GM18858 (cell line): ENCODE data around the gene TMEM89.

Source experiments
- ATAC-seq: cut with Tn5 transposase; IDR thresholded peaks from one replicate; pipeline ENCODE4 v1.9.1; 2021; ENCODE audit not compliant: unreplicated experiment

Gene TMEM89

DNA sequence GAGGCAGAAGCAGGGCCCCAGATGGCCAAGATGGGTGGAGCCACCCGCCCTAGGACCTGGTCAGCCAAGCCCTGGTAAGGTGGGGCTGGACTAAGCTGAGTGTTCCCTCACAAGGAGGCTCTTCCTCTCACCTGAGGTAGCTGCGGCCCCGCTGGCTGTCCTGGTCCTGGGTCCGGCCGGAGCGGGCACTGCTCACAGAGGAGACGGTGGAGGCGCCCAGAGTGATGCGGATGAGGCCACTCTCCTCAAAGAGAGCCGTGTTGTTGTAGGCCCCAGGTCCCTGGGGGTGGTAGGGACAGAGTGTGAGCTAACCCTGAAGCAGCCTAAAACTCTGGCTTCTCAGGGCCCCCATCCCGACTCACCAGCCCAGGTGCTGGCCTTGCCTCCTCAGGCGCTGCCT lies 21.0 kb upstream of the TMEM89 start:
- no peak for ATAC-seq

DNA sequence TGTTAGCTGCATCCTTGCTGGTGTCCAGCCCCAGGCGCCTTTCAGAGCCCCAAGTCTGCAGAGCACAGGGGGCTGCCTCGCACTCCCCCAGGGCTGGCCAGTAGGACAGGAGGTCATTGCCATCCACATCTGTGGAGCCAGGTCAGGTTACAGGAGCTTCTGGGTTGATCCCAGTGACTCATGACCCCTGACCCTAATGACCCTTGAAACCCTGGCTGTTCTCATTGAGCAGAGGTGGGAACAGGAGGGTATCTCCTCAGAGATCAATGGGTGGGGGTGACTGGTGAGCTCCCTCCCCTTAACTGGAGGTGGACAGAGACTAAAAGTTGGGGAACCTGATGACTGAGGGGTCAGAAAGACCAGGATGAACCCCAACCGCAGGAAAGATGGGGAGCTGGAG lies 19.8 kb upstream of the TMEM89 start:
- no peak for ATAC-seq

- ATAC-seq, result no peak
Measured at GRCh38 chr3:48639944-48640606, 18.5 kb upstream of the TMEM89 start.

DNA sequence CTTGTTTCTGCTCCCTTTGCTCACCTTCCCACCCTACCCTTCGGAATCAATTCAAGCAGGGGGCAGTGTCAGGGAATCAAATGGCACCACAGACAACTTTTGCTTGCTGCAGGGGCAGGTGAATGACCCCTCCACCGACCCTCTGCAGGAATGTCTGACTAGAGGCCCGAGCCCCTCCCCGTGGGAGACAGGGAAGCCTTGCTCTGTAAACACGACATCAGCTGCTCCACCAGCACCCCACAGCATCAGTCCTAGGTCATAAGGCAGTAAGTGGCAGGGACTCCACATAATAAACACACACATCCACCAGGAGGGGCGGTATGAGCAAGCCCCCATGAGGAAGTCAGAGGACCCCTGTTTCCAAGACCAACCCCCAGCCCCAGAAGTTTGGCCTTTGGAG lies 15.7 kb upstream of the TMEM89 start:
- no peak for ATAC-seq

GRCh38 chr3:48636149-48636655 lies 14.6 kb upstream of the TMEM89 start:
- ATAC-seq, result no peak

DNA sequence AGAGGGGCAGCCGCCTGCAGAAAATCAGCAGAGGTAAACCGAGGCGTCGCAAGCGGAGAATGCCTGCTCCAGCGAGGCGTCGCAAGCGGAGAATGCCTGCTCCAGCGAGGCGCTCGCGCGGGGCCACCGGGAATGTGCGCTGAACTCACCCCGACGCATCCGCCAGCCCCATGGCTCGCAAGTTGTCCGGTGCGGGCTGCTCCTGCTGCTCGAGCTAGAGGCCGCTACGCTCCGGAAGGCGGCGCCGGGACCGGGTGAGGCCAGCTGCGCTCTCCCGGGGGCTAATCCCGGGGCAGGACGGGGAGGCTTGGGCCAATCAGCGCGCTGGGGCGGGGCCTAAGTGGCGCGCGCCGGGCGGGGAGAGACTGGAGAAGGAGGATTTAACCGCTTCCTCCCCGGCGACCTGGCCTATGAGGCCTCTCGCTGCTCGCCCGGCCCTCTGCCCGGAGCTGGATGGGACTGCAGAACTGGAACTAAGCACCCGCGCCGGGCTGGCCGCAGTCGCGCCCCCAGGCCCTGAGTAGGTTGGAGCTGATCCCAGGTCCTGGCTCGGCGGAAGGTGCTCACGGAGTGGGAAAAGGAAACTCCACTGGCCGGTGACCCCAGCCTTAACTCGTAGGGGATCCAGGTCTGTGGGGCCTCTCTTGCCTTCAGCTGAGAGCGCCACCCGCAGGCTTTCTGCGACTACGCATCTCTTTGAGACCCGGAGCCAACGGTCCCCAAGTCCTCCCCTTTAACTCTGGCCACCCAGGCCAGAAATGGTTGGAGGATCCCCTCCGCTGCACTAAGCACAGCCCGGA lies 13.9 kb upstream of the TMEM89 start, which contains the start of gene SLC26A6:
SLC26A6 (minus strand) TSS at position 240 of the 800 bp plus-strand sequence; CDS start at position 172, 68 bp downstream.
- peak; percentile 77 for ATAC-seq

GRCh38 chr3:48634661-48635221 lies 13.2 kb upstream of the TMEM89 start:
- ATAC-seq, result no peak

DNA sequence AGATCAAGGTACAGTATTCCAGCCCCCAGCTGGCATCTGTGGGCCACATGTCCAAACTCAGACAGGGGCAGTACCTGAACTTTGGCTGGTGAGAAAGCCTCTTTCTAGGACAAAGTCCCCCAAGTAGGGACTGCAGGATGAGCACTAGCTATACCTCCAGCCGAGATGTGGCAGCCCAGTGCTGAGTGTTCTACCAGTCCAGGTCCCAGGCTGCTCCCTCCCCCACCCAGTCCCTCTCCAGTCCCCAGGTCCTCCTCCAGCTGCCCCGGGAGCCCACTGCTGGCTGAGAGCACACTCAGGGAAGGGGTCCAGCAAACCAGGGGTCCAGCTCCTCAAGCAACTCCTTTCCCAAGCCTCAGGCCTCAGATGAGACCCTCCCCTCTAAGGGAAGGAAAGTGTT lies 12.2 kb upstream of the TMEM89 start:
- no peak for ATAC-seq

- ATAC-seq, result no peak
Measured at GRCh38 chr3:48633256-48633655, 11.7 kb upstream of the TMEM89 start.

DNA sequence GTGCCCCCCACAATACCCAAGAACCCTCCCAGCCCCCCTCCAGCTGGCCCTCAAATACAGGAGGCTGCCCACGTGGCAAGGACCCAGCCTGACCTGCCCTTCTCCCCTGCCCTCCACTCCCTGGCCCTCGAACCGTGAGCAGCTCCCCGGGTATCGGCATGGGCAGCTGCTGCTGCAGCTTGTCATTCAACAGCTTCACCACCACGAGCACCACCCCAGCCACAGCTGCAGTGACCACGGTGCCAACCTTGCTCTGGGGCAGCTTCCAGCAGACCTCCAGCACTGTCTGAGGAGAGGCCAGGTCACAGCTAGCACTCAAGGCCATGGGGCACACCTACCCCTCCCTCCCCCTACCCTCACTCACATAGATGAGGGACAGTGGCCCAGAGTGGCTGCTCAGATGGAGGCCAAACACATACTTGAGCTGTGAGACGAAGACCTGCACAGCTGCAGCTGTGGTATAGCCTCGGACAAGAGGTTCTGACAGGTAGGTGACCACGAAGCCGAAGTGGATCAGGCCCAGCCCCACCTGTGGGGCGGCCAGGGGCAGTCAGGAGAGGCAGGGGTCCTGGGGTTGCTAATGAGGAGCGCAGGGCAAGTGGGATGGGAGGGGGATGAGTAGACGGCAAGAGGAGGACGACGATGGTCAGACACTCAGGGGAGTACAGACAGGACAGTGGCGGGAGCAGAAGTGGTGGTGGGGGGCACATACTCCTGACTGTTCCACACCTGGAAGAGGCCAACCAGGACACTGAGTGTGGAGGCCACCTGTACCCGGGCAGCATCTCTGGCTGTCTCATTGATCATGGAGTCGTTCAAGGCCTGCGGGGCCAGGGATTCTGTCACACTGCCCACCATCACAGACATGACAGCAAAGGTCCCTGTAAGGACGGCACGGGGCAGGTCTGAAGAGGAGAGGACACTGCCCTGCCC lies 10.2 kb upstream of the TMEM89 start:
- ATAC-seq, result no peak

GRCh38 chr3:48630833-48631232 lies 9.3 kb upstream of the TMEM89 start:
- ATAC-seq, result no peak

GRCh38 chr3:48630407-48630806 lies 8.8 kb upstream of the TMEM89 start:
- no peak for ATAC-seq

DNA sequence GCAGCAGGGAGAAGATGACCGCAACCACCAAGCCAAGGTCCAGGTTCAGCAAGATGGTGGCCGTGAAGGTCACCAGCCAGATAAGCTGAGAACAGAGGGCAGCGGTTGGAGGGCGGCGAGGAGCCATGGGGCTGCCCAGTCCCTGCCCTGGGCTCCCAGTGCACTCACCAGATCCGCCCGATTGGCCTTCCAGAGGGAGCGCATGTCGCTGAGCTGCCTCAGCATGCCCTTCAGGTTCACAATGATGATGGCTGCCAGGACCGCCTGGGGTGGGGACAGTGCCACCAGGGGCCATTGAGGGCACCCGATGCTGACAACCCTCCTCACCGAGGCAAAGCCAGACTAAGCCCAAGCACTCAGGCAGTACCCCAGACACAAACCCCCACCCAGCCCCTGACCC lies 8.3 kb upstream of the TMEM89 start:
- ATAC-seq, result no peak

DNA sequence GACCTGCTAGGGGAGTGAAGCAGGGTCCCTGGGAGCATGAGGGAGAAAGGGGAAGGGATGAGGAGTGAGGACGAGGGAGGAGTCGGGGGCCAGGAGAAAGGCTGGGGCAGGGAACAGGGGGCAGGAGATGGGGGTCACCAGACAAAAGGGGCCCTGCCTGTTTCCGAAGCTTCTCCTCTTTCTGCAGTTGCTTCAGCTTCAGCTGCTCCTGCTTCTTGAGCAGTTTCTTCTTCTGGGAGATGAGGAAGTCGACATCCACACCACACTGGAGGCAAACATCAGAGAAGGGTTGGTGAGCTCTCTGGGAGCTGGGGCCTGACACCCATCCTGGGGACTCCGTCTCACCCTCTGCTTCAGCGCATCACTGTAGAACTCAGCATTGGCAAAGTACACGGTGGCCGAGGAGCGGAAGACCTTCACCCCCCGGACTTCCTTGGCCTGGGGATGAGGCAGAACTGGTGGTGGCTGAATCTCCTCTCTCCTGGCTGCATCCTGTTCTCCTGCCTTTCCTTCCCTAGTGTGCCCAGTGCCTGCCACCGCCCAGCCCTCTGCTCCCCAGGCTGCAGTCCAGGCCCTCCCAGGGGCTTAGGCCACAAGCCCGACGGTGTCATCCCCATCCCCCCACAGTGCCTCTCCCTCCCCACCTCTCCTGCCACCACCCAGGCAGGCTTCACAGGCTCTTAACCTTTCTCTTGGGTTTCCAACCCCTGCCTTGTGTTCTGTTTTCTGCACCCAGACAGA lies 6.9 kb upstream of the TMEM89 start:
- no peak for ATAC-seq

DNA sequence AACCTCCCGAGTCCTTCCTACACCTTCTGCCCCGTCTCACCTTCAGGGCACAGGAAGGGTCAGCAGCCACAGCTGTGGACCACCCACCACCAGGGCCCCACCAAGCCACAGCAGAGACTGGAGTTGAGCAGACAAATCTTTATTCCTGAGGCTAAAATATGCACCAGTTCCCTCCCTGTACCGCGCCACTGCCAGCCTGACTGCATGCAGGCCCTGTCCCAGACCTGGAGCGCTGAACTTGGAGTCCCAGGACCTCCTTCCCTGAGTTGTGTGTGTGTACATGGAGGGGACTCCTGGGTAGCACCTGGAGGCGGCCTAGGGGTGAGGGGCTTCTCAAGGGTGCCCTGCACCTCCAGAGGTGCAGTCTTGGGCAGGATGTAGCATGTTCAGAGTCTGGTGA lies 4.0 kb upstream of the TMEM89 start:
- no peak for ATAC-seq

DNA sequence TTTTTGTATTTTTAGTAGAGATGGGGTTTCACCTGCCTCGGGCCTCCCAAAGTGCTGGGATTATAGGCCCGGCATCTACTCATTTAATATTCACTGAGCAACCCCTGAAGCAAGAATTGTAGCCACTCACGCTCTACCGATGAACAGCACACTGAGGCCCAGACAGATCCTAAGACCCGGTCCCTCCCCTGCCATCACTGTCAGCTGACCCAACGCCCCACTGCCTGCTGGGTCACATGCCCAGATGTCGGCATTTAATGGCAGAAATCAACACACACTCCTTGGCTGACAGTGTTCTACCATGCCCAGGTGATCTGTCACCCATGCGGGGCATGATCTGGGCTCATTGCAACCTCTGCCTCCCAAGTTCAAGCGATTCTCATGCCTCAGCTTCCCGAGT lies 3.2 kb upstream of the TMEM89 start:
- no peak for ATAC-seq

GRCh38 chr3:48623851-48624547 lies 2.4 kb upstream of the TMEM89 start:
- no peak for ATAC-seq

DNA sequence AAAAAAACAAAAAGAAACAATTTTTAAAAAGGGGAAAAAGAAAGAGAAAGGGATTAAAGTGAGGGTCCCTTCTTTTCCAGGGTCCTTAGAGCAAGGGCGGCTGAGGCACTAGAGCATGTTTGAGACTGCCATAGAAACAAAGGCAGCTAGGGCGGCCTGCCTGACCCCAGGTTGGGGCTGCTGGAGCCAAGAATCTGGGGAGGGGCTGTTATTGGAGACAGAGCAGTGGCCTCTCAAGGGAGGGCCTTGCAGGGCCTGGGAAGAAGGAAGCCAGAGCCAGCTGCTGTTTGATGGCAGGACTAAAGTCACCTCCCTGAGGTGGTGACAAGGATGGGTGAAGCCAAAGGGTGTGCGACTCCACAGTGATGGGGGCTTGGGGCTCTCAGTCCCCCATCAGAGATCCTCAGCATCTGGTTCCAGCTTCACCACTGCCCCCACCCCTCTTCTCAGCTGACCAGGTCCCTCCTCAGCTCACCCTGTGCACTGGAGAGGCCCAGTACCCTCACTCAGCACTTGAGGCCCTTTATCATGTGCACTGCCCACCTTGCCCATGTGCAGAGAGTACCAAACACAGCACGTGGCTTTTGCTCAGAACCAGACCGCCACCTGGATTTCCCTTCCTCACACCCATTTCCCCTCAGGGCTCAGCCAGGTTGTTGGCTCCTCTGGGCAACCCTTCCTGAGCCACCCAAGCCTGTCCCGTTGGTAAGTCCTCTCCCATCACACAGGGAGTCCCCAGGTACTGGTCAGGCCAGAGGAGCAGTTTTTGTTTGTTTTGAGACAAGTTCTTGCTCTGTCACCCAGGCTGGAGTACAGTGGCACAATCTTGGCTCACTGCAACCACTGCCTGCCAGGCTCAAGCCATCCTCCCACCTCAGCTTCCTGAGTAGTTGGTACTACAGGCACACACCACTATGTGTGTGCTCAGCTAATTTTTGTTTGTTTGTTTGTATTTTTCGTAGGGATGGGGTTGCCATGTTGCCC lies 1.7 kb downstream of the TMEM89 start:
- no peak for ATAC-seq
